Activated CD8-positive, alpha-beta T cell treated with anti-CD3 and anti-CD28 coated beads for 36 hours (primary cell): ENCODE data around the gene CCDC12. TPM values are rescaled to one million over a fixed set of nuclear protein-coding genes. Genes with fewer than 3 reads are reported as not detected.

Experiments
- ATAC-seq: fragments of 200-7000 bp; cut with Tn5 transposase; one replicate; pipeline ENCODE4 v1.10.0; 2021; ENCODE audit warnings: mild to moderate bottlenecking, moderate library complexity
- CTCF ChIA-PET: fragments of 350-600 bp; sonication (Branson Sonifier 250); formaldehyde crosslinking; loops from one replicate; lab custom pipeline; 2021; ENCODE audit warnings: antibody characterized with exemption; lab: Charles Lee
- POLR2A ChIA-PET: fragments of 350-600 bp; sonication (Branson Sonifier 250); formaldehyde crosslinking; loops from one replicate; lab custom pipeline; 2021; ENCODE audit warnings: antibody characterized with exemption; lab: Charles Lee
- DNase-seq: peaks from one replicate; pipeline ENCODE4 v3.0.0-alpha.2; 2020
- H3K27ac Mint-ChIP-seq: one replicate; pipeline ENCODE4 v1.8.0; 2021; ENCODE audit warnings: mild to moderate bottlenecking, mixed read lengths
- H3K27me3 Mint-ChIP-seq: one replicate; pipeline ENCODE4 v1.8.0; 2021; ENCODE audit warnings: mixed read lengths
- H3K36me3 Mint-ChIP-seq: one replicate; pipeline ENCODE4 v1.8.0; 2021; ENCODE audit warnings: low read depth, mixed read lengths
- H3K4me1 Mint-ChIP-seq: one replicate; pipeline ENCODE4 v1.8.0; 2021; ENCODE audit warnings: low read depth, mixed read lengths
- H3K4me3 Mint-ChIP-seq: one replicate; pipeline ENCODE4 v1.8.0; 2021; ENCODE audit warnings: mild to moderate bottlenecking, moderate library complexity, mixed read lengths
- H3K9me3 Mint-ChIP-seq: one replicate; pipeline ENCODE4 v1.8.0; 2021; ENCODE audit warnings: mixed read lengths
- intact Hi-C: fragments of 100-400 bp; cut with micrococcal nuclease; formaldehyde crosslinking; loops from one replicate; pipeline ENCODE4 v1.10.0; 2022
- total RNA-seq, 2 experiments: library from RNA; stranded (reverse); gene quantifications; one replicate each; pipeline ENCODE4 v1.2.3, GENCODE V29; 2021
- TF ChIP-seq, protein P1 (sequence below): fragments of 200-600 bp; IDR thresholded peaks from one replicate; pipeline ENCODE4 v1.8.0; 2022; ENCODE audit warnings: antibody characterized with exemption, mild to moderate bottlenecking

The CCDC12 gene
- total RNA-seq, 2 experiments from 2014 or later, result 51.2 to 51.6 TPM

DNA sequence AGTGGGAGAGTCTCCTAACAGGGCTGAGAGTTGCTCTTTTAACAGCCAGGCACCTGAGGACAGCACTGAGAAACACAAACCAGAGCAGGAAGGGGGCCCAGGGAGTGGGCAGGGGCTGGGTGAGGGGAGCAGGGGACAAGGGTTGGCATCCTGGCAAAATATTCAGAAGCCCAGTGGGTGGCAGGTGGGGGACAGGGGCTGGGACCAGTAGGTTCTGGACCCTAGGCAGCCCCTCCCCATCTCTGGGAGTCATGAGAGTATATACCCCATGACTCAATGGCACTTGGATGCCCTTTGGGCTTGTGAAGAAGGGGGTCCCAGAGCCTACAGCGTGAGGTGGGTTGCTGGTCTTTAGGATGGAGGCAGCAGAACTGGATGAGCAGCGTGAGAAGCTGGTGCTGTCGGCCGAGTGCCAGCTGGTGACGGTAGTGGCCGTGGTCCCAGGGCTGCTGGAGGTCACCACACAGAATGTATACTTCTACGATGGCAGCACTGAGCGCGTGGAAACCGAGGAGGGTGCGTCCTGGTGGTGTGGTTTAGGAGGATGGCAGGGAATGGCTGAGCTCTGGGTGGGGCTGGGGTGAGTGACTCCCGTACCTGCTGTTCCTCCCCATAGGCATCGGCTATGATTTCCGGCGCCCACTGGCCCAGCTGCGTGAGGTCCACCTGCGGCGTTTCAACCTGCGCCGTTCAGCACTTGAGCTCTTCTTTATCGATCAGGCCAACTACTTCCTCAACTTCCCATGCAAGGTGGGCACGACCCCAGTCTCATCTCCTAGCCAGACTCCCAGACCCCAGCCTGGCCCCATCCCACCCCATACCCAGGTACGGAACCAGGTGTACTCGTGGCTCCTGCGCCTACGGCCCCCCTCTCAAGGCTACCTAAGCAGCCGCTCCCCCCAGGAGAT is 27.2 kb upstream of the CCDC12 start:
- Mint-ChIP-seq H3K4me1 (peaks cover 5% of the 10 kb centered on the region), H3K27ac (no peak overlapping the region), H3K4me3 (no peak overlapping the region), H3K27me3 (no peaks in the 10 kb centered on the region), H3K9me3 (no peaks in the 10 kb centered on the region), H3K36me3 (peaks cover 23% of the 10 kb centered on the region)
- intact Hi-C loops, result no loop called here
- ATAC-seq, result no peak
- TF ChIP-seq, protein P1, sequence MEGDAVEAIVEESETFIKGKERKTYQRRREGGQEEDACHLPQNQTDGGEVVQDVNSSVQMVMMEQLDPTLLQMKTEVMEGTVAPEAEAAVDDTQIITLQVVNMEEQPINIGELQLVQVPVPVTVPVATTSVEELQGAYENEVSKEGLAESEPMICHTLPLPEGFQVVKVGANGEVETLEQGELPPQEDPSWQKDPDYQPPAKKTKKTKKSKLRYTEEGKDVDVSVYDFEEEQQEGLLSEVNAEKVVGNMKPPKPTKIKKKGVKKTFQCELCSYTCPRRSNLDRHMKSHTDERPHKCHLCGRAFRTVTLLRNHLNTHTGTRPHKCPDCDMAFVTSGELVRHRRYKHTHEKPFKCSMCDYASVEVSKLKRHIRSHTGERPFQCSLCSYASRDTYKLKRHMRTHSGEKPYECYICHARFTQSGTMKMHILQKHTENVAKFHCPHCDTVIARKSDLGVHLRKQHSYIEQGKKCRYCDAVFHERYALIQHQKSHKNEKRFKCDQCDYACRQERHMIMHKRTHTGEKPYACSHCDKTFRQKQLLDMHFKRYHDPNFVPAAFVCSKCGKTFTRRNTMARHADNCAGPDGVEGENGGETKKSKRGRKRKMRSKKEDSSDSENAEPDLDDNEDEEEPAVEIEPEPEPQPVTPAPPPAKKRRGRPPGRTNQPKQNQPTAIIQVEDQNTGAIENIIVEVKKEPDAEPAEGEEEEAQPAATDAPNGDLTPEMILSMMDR, result no peak
- DNase-seq, result no peak
- POLR2A ChIA-PET, result interaction anchor here (0.7 kb wide), 1 partner anchor 21 kb away, joined by 3 read pairs; no protein-coding TSS in a partner anchor
- CTCF ChIA-PET, result interaction anchor here (0.9 kb wide), 1 partner anchor 80 kb away, joined by 3 read pairs; no protein-coding TSS in a partner anchor

DNA sequence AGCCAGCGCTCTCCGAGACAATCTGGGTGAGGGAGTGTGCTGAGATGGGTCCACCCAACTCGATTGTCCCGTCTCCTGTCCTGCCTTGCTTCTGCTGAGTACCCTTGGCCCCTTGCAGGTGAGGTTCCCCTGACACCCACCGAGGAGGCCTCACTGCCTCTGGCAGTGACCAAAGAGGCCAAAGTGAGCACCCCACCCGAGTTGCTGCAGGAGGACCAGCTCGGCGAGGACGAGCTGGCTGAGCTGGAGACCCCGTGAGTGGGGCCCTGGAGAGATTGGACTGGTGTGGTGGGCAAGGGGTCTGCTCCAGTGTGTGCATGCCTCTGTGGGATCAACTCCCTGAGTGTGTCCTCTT is 26.5 kb upstream of the CCDC12 start:
- TF ChIP-seq, protein P1, result no peak
- Mint-ChIP-seq H3K9me3 (no peaks in the 10 kb centered on the region), H3K27ac (no peak overlapping the region), H3K27me3 (no peaks in the 10 kb centered on the region), H3K4me1 (peaks cover 9% of the 10 kb centered on the region), H3K36me3 (peaks cover 28% of the 10 kb centered on the region), H3K4me3 (no peak overlapping the region)
- intact Hi-C loops, result no loop called here
- DNase-seq (no peak), ATAC-seq (no peak)
- POLR2A ChIA-PET, result no interaction called here
- CTCF ChIA-PET, result no interaction called here

DNA sequence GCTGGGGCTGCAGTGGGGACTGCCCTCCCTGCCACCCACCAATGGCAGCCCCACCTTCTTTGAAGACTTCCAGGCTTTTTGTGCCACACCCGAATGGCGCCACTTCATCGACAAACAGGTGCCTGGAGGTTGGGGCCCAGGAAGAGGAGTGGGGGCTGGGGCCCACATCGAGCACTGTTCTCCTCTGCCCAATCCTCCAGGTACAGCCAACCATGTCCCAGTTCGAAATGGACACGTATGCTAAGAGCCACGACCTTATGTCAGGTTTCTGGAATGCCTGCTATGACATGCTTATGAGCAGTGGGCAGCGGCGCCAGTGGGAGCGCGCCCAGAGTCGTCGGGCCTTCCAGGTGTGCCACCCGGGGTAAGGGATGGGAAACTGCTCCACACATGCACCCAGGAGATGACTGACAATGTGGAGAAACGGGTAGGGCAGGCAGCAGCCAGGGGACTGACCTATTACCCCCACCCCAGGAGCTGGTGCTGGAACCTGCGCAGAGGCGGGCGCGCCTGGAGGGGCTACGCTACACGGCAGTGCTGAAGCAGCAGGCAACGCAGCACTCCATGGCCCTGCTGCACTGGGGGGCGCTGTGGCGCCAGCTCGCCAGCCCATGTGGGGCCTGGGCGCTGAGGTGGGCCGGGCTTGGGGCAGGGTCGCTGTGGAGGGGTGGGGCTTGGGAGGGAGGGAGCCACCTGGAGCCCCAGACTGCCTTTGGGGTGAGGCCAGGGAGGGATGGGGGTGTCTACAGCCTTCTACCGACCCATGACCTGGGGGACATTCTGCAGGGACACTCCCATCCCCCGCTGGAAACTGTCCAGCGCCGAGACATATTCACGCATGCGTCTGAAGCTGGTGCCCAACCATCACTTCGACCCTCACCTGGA is 25.9 kb upstream of the CCDC12 start:
- ChIA-PET CTCF (no interaction called here), POLR2A (no interaction called here)
- Mint-ChIP-seq H3K27ac (no peak overlapping the region), H3K4me1 (peaks cover 14% of the 10 kb centered on the region), H3K27me3 (no peaks in the 10 kb centered on the region), H3K9me3 (no peaks in the 10 kb centered on the region), H3K36me3 (peaks cover 28% of the 10 kb centered on the region), H3K4me3 (no peak overlapping the region)
- no peak for DNase-seq
- intact Hi-C loops, result no loop called here
- no peak for ATAC-seq
- TF ChIP-seq, protein P1, result no peak

DNA sequence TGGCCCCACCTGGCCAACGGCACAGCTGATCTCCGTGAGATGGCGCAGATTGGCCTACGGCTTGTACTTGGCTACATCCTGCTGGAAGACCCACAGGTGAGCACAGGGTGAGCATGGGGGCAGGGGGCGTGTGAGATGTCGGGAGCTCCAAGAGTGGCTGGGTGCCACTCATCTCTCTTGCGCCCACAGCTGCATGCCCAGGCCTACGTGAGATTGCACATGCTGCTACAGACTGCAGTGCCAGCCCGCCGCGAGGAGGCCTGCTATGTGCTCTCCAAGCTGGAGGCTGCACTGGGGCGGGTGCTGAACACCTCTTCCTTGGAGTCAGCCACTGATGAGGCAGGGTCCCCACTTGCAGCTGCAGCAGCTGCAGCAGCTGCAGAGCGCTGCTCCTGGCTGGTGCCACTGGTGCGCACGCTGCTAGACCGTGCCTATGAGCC is 25.2 kb upstream of the CCDC12 start:
- peaks cover 28% of the 10 kb centered on the region for H3K36me3 Mint-ChIP-seq
- H3K9me3 Mint-ChIP-seq, result no peaks in the 10 kb centered on the region
- no peaks in the 10 kb centered on the region for H3K27me3 Mint-ChIP-seq
- CTCF ChIA-PET, result no interaction called here
- no peak overlapping the region for H3K4me3 Mint-ChIP-seq
- ATAC-seq, result no peak
- H3K27ac Mint-ChIP-seq, result no peak overlapping the region
- intact Hi-C loops, result no loop called here
- H3K4me1 Mint-ChIP-seq, result peaks cover 20% of the 10 kb centered on the region
- POLR2A ChIA-PET, result no interaction called here
- TF ChIP-seq, protein P1, result no peak
- no peak for DNase-seq
